ENCODE results near the gene RABGAP1.

Gene RABGAP1

DNA sequence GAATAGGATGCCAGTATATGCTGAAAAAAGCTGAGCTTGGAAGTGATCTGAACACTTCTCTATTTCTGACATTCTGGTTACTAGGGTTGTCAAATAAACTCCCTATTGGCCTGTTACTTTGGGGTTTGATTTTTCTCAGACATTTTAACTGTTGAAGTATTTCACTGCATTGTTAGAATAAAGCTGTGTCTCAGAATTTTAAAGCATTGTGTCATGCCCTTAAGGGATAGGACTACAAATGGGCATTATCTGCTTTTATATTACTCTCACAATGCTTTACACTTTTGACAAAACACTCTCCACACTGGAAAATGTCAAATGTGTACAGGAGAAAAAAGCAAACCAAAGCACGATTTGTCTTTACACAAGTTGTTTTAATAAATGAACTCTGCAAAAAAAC is 75.8 kb downstream of the RABGAP1 start:
- DNase-seq (ENCODE audit: low spot score in 2 of 2) (no peak), ATAC-seq (no peak)
- Mint-ChIP-seq H3K4me1 (no peaks in the 10 kb centered on the region), H3K9me3 (no peaks in the 10 kb centered on the region), H3K27ac (no peak overlapping the region), H3K4me3 (no peak overlapping the region), H3K36me3 (peaks cover 75% of the 10 kb centered on the region)

DNA sequence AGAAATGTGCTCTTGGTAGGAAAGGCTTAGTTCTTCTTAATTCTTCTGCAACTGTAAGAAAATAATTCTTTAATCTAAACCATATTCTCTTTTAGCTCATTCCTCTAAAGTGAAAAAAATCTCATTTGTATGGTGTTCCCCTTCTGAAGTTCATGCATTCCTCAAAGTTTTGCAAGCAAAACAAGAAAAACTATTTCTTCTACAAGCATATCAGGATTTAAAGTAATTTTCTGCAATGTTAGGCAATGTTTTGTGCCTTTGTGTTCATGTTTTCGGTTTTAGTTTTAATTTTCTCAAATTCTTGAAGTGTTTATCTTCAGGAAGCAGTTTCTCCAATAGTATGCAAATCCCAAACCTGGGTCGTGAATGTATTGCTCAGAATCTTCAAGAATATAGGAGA is 80.0 kb downstream of the RABGAP1 start:
- no peak for ATAC-seq
- DNase-seq (ENCODE audit: low spot score in 2 of 2) = no peak
- Mint-ChIP-seq H3K9me3 (no peaks in the 10 kb centered on the region), H3K4me1 (no peaks in the 10 kb centered on the region), H3K36me3 (peaks cover 65% of the 10 kb centered on the region), H3K4me3 (no peak overlapping the region), H3K27ac (no peak overlapping the region)

- no peak for DNase-seq (ENCODE audit: low spot score in 2 of 2)
- H3K9me3 Mint-ChIP-seq = no peaks in the 10 kb centered on the region
- no peak overlapping the region for H3K27ac Mint-ChIP-seq
- H3K4me1 Mint-ChIP-seq = no peaks in the 10 kb centered on the region
- H3K36me3 Mint-ChIP-seq = peaks cover 50% of the 10 kb centered on the region
- ATAC-seq = no peak
- H3K4me3 Mint-ChIP-seq = no peak overlapping the region
These were observed 85.6 kb downstream of the RABGAP1 start for GRCh38 chr9:123026425-123026824.

- H3K36me3 Mint-ChIP-seq = peaks cover 42% of the 10 kb centered on the region
- H3K4me3 Mint-ChIP-seq = no peak overlapping the region
- no peaks in the 10 kb centered on the region for H3K4me1 Mint-ChIP-seq
- no peak for DNase-seq (ENCODE audit: low spot score in 2 of 2)
- no peak overlapping the region for H3K27ac Mint-ChIP-seq
- no peak for ATAC-seq
- no peaks in the 10 kb centered on the region for H3K9me3 Mint-ChIP-seq
These were observed 86.7 kb downstream of the RABGAP1 start for GRCh38 chr9:123027517-123027916.

GRCh38 chr9:123028136-123028535 is 87.3 kb downstream of the RABGAP1 start:
- ATAC-seq = no peak

GRCh38 chr9:123028973-123029372 is 88.2 kb downstream of the RABGAP1 start:
- DNase-seq (ENCODE audit: low spot score in 2 of 2) (no peak), ATAC-seq (no peak)
- H3K36me3 Mint-ChIP-seq = peaks cover 33% of the 10 kb centered on the region
- H3K4me1 Mint-ChIP-seq = no peaks in the 10 kb centered on the region
- no peak overlapping the region for H3K27ac Mint-ChIP-seq
- no peaks in the 10 kb centered on the region for H3K9me3 Mint-ChIP-seq
- no peak overlapping the region for H3K4me3 Mint-ChIP-seq

More at GRCh38 chr9:123028136-123028535, 87.3 kb downstream of the RABGAP1 start:
- DNase-seq (ENCODE audit: low spot score in 2 of 2) = no peak
- no peak overlapping the region for H3K4me3 Mint-ChIP-seq
- no peaks in the 10 kb centered on the region for H3K9me3 Mint-ChIP-seq
- H3K36me3 Mint-ChIP-seq = peaks cover 36% of the 10 kb centered on the region
- no peak overlapping the region for H3K27ac Mint-ChIP-seq
- H3K4me1 Mint-ChIP-seq = no peaks in the 10 kb centered on the region

- Mint-ChIP-seq H3K9me3 (no peaks in the 10 kb centered on the region), H3K36me3 (peaks cover 23% of the 10 kb centered on the region), H3K4me1 (peaks cover 11% of the 10 kb centered on the region), H3K27ac (no peak overlapping the region), H3K4me3 (no peak overlapping the region)
- ATAC-seq = no peak
- no peak for DNase-seq (ENCODE audit: low spot score in 2 of 2)
These were observed 91.1 kb downstream of the RABGAP1 start for GRCh38 chr9:123031963-123032362.

DNA sequence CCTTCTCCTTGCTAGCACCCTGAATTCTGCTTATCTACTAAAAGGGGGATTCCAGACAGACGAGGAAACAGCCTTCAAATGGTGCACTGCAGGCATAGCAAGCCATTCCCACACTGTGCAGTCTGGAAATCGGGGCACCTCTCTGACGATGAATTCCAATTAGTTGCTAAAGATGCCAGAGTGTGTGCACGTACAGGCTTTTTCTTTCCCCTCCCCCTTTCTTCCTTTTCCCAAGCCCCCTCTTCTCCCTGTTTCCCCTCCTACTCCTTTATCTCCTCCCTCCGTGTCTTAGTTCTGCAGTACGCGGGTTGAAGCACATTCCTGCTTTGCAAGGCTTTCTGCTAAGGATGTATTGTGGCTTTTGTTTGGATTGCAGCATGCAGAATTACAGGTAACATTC is 92.5 kb downstream of the RABGAP1 start, which contains the start of gene GPR21:
Gene GPR21 (plus strand): TSS at position 316 of the 400 bp plus-strand sequence. CDS start 900 bp downstream, outside the sequence.
- Mint-ChIP-seq H3K36me3 (peaks cover 20% of the 10 kb centered on the region), H3K4me3 (no peak within 1 kb of the TSS), H3K4me1 (peaks cover 12% of the 10 kb centered on the region), H3K9me3 (no peaks in the 10 kb centered on the region), H3K27ac (no peak within 1 kb of the TSS)
- no peak for DNase-seq (ENCODE audit: low spot score in 2 of 2)
- ATAC-seq = no peak

GRCh38 chr9:123033864-123034601 is 93.2 kb downstream of the RABGAP1 start:
- DNase-seq (ENCODE audit: low spot score in 2 of 2) (no peak), ATAC-seq (no peak)
- Mint-ChIP-seq H3K4me3 (no peak overlapping the region), H3K4me1 (peaks cover 12% of the 10 kb centered on the region), H3K36me3 (peaks cover 20% of the 10 kb centered on the region), H3K27ac (no peak overlapping the region), H3K9me3 (no peaks in the 10 kb centered on the region)

- no peaks in the 10 kb centered on the region for H3K9me3 Mint-ChIP-seq
- H3K36me3 Mint-ChIP-seq = peaks cover 14% of the 10 kb centered on the region
- H3K4me1 Mint-ChIP-seq = peaks cover 12% of the 10 kb centered on the region
These were observed 94.2 kb downstream of the RABGAP1 start for GRCh38 chr9:123034881-123035510.

GRCh38 chr9:123035791-123036190 is 95.0 kb downstream of the RABGAP1 start:
- no peak for ATAC-seq
- peaks cover 14% of the 10 kb centered on the region for H3K36me3 Mint-ChIP-seq
- DNase-seq (ENCODE audit: low spot score in 2 of 2) = no peak
- H3K9me3 Mint-ChIP-seq = no peaks in the 10 kb centered on the region
- H3K4me1 Mint-ChIP-seq = peaks cover 12% of the 10 kb centered on the region
- no peak overlapping the region for H3K27ac Mint-ChIP-seq
- no peak overlapping the region for H3K4me3 Mint-ChIP-seq

More at GRCh38 chr9:123034881-123035510, 94.2 kb downstream of the RABGAP1 start:
- no peak overlapping the region for H3K4me3 Mint-ChIP-seq
- ATAC-seq = no peak
- no peak for DNase-seq (ENCODE audit: low spot score in 2 of 2)
- peak overlapping the region; percentile 18 for H3K27ac Mint-ChIP-seq

- DNase-seq (ENCODE audit: low spot score in 2 of 2) (no peak), ATAC-seq (no peak)
- Mint-ChIP-seq H3K36me3 (peaks cover 14% of the 10 kb centered on the region), H3K27ac (no peak overlapping the region), H3K9me3 (no peaks in the 10 kb centered on the region), H3K4me1 (peaks cover 12% of the 10 kb centered on the region), H3K4me3 (no peak overlapping the region)
These were observed 96.2 kb downstream of the RABGAP1 start for GRCh38 chr9:123036893-123037545.

GRCh38 chr9:123039617-123040219 is 98.9 kb downstream of the RABGAP1 start:
- no peak for ATAC-seq
- peaks cover 11% of the 10 kb centered on the region for H3K4me1 Mint-ChIP-seq
- no peak overlapping the region for H3K27ac Mint-ChIP-seq
- H3K36me3 Mint-ChIP-seq = peaks cover 5% of the 10 kb centered on the region
- no peaks in the 10 kb centered on the region for H3K9me3 Mint-ChIP-seq
- no peak for DNase-seq (ENCODE audit: low spot score in 2 of 2)
- no peak overlapping the region for H3K4me3 Mint-ChIP-seq

DNA sequence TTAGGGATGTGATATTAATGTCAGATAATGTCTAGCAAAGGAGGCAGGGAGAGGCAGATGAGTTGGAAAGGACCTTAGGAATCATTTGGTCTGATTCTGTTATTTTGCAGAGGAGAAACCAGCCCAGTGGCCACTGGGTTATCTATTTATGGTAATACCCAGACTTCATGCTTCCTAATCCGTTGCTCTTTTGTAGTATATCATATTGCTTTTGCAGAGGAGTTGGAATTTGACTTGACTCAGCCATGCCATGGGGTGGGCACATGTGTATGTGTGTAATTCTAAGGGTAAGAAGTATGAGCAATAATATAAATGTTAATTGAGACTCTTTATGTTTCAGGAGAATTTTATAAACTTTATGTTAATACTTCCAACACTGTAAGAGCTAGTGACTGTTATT is 100.0 kb downstream of the RABGAP1 start:
- Mint-ChIP-seq H3K27ac (no peak overlapping the region), H3K4me1 (peaks cover 4% of the 10 kb centered on the region), H3K36me3 (no peaks in the 10 kb centered on the region), H3K4me3 (no peak overlapping the region), H3K9me3 (no peaks in the 10 kb centered on the region)
- ATAC-seq (no peak), DNase-seq (ENCODE audit: low spot score in 2 of 2) (no peak)

GRCh38 chr9:123041489-123041888 is 100.7 kb downstream of the RABGAP1 start:
- H3K27ac Mint-ChIP-seq = no peak overlapping the region
- H3K4me1 Mint-ChIP-seq = peaks cover 4% of the 10 kb centered on the region
- no peak overlapping the region for H3K4me3 Mint-ChIP-seq
- H3K9me3 Mint-ChIP-seq = no peaks in the 10 kb centered on the region
- DNase-seq (ENCODE audit: low spot score in 2 of 2) = no peak
- no peaks in the 10 kb centered on the region for H3K36me3 Mint-ChIP-seq
- no peak for ATAC-seq
